ENCODE results near the gene WASF2.

GRCh38 chr1:27379564-27380122, 110.3 kb downstream of the WASF2 start:
- TF ChIP-seq CTCF (IDR thresholded peaks at IDR 0.05) (no peak), POLR2A (IDR thresholded peaks at IDR 0.05) (no peak)
